A673 (cell line): ENCODE results near the gene ARHGAP21.

Experiments
- CTCF ChIP-seq: fragments of 300-800, 200-600 bp; sonication (generic); conservative IDR thresholded peaks from 2 replicates; pipeline ENCODE4 v1.5.1; 2017; ENCODE audit warnings: low read depth, mild to moderate bottlenecking, antibody characterized with exemption, low read length, moderate library complexity, mixed read lengths
- EZH2 ChIP-seq: fragments of 200-600 bp; sonication (generic); IDR thresholded peaks from 2 replicates; pipeline ENCODE4 v1.6.1; 2017; ENCODE audit warnings: borderline replicate concordance, low read depth, mild to moderate bottlenecking, mixed read lengths, antibody characterized with exemption, low read length; ENCODE audit not compliant: poor library complexity, severe bottlenecking

- TF ChIP-seq CTCF (no peak), EZH2 (no peak)
Measured at GRCh38 chr10:24554036-24554435, 169.7 kb downstream of the ARHGAP21 start.
